MCF 10A (cell line): ENCODE data around the gene DNHD1. TPM values are rescaled to one million over a fixed set of nuclear protein-coding genes. Genes with fewer than 3 reads are reported as not detected.

Experiments used
- BruUV-seq: library from RNA; stranded (reverse); fragments of 400-500 nt; replicated peaks from 2 replicates; lab custom pipeline; 2021; lab: Mats Ljungman, UMichigan
- CTCF ChIA-PET: fragments of 300-600 bp; sonication (Branson Sonifier 250); formaldehyde crosslinking; extraction: SDS; loops from one replicate; lab custom pipeline; 2021; ENCODE audit warnings: antibody characterized with exemption, inconsistent platforms; lab: Yijun Ruan, JAX
- POLR2A ChIA-PET: fragments of 300-600, 350-650 bp; sonication (Branson Sonifier 250); formaldehyde crosslinking; extraction: SDS; loops from one replicate; lab custom pipeline; 2020; ENCODE audit warnings: antibody characterized with exemption, inconsistent platforms; lab: Yijun Ruan, JAX
- DNase-seq: peaks from one replicate; pipeline ENCODE4 v3.0.0-alpha.2; 2018; ENCODE audit not compliant: unreplicated experiment
- H3K27ac Mint-ChIP-seq: one replicate; pipeline ENCODE4 v1.8.0; 2022; ENCODE audit warnings: mild to moderate bottlenecking, low read depth, mixed read lengths; ENCODE audit not compliant: unreplicated experiment
- H3K27me3 Mint-ChIP-seq: one replicate; pipeline ENCODE4 v1.8.0; 2022; ENCODE audit warnings: mixed read lengths; ENCODE audit not compliant: insufficient read depth, unreplicated experiment
- H3K36me3 Mint-ChIP-seq: one replicate; pipeline ENCODE4 v1.8.0; 2022; ENCODE audit warnings: mild to moderate bottlenecking, moderate library complexity, mixed read lengths; ENCODE audit not compliant: insufficient read depth, unreplicated experiment
- H3K4me1 Mint-ChIP-seq: one replicate; pipeline ENCODE4 v1.8.0; 2022; ENCODE audit warnings: mixed read lengths; ENCODE audit not compliant: insufficient read depth, unreplicated experiment
- H3K4me3 Mint-ChIP-seq: one replicate; pipeline ENCODE4 v1.8.0; 2022; ENCODE audit warnings: mild to moderate bottlenecking, moderate library complexity, mixed read lengths; ENCODE audit not compliant: unreplicated experiment
- H3K9me3 Mint-ChIP-seq: one replicate; pipeline ENCODE4 v1.8.0; 2022; ENCODE audit warnings: mixed read lengths; ENCODE audit not compliant: unreplicated experiment
- CTCF ChIP-seq: fragments of 200-600 bp; IDR thresholded peaks from one replicate; pipeline ENCODE4 v1.8.0; 2022; ENCODE audit warnings: antibody characterized with exemption, mild to moderate bottlenecking; ENCODE audit not compliant: unreplicated experiment
- intact Hi-C: fragments of 100-400 bp; cut with micrococcal nuclease; formaldehyde crosslinking; loops from 2 replicates; pipeline ENCODE4 v1.14.1; 2022
- total RNA-seq: library from RNA; stranded (reverse); gene quantifications from 2 replicates; pipeline ENCODE4 v1.2.3, GENCODE V29; 2022

Gene DNHD1
- total RNA-seq, 1 experiment from 2014 or later: 18.3 TPM

GRCh38 chr11:6488342-6488741, 8.7 kb upstream of the DNHD1 start:
- intact Hi-C loops: no loop called here
- no peak for TF ChIP-seq CTCF
- POLR2A ChIA-PET: interaction anchor here (1.0 to 1.2 kb wide), 2 partner anchors 30 to 116 kb away, joined by 3 read pairs; no protein-coding TSS in a partner anchor
- CTCF ChIA-PET: interaction anchor here (0.7 to 10.6 kb wide), 3 partner anchors 17 to 125 kb away, joined by 3 to 65 read pairs (median 23); no protein-coding TSS in a partner anchor
- peaks cover 26% of the 10 kb centered on the region for H3K36me3 Mint-ChIP-seq
- DNase-seq: no peak
- no peak overlapping the region for H3K27ac Mint-ChIP-seq
- no peaks in the 10 kb centered on the region for H3K27me3 Mint-ChIP-seq
- no TSS peak for BruUV-seq
- no peaks in the 10 kb centered on the region for H3K9me3 Mint-ChIP-seq
- H3K4me3 Mint-ChIP-seq: no peak overlapping the region
- H3K4me1 Mint-ChIP-seq: peaks cover 2% of the 10 kb centered on the region

GRCh38 chr11:6488821-6489220, 8.3 kb upstream of the DNHD1 start:
- ChIA-PET POLR2A (interaction anchor here (1.0 to 1.2 kb wide), 2 partner anchors 30 to 115 kb away, joined by 3 read pairs; no protein-coding TSS in a partner anchor), CTCF (interaction anchor here (0.6 to 10.6 kb wide), 7 partner anchors 12 to 550 kb away, joined by 3 to 65 read pairs (median 4); no protein-coding TSS in a partner anchor)
- no TSS peak for BruUV-seq
- no peak for TF ChIP-seq CTCF
- peaks cover 21% of the 10 kb centered on the region for H3K36me3 Mint-ChIP-seq
- intact Hi-C loops: no loop called here
- no peak overlapping the region for H3K27ac Mint-ChIP-seq
- H3K9me3 Mint-ChIP-seq: no peaks in the 10 kb centered on the region
- H3K4me3 Mint-ChIP-seq: no peak overlapping the region
- H3K4me1 Mint-ChIP-seq: no peaks in the 10 kb centered on the region
- no peaks in the 10 kb centered on the region for H3K27me3 Mint-ChIP-seq
- no peak for DNase-seq

GRCh38 chr11:6489306-6489705, 7.8 kb upstream of the DNHD1 start:
- intact Hi-C loops: no loop called here
- no peak overlapping the region for H3K4me3 Mint-ChIP-seq
- ChIA-PET CTCF (interaction anchor here (0.6 to 10.6 kb wide), 7 partner anchors 11 to 550 kb away, joined by 3 to 65 read pairs (median 4); no protein-coding TSS in a partner anchor), POLR2A (interaction anchor here (1.0 to 1.6 kb wide), 2 partner anchors 8 to 194 kb away, joined by 3 to 13 read pairs; partner anchors contain the start of genes ARFIP2, MRPL17 and TIMM10B)
- H3K4me1 Mint-ChIP-seq: no peaks in the 10 kb centered on the region
- DNase-seq: no peak
- no peaks in the 10 kb centered on the region for H3K27me3 Mint-ChIP-seq
- H3K9me3 Mint-ChIP-seq: no peaks in the 10 kb centered on the region
- no peak overlapping the region for H3K27ac Mint-ChIP-seq
- BruUV-seq: no TSS peak
- H3K36me3 Mint-ChIP-seq: peaks cover 21% of the 10 kb centered on the region
- TF ChIP-seq CTCF: no peak

DNA sequence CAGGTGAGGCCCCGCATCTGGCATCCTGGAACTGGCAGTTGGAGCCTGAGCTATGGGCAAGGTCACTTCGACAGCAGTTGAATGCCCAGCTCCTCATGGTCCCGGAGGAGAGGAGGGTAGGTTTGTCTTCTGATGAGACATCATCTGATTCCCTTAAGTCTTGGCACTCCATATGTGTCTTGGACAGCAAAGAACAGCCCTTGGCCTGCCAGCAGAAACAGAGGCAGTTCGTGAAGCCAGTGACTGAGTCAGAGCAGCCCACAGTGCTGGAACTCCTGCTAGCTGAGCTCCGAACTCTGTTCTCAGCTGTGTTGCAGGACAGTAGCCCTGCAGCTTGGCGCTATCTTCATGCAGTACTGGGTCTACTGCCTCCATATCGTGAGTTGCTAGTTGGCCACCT, 1.0 kb downstream of the DNHD1 start:
- Mint-ChIP-seq H3K27ac (no peak overlapping the region), H3K4me1 (no peaks in the 10 kb centered on the region), H3K4me3 (no peak overlapping the region), H3K36me3 (peaks cover 20% of the 10 kb centered on the region), H3K27me3 (no peaks in the 10 kb centered on the region), H3K9me3 (no peaks in the 10 kb centered on the region)
- DNase-seq: no peak
- ChIA-PET POLR2A (interaction anchor here (1.6 kb wide), 1 partner anchor 15 kb away, joined by 5 read pairs; no protein-coding TSS in a partner anchor), CTCF (interaction anchor here (0.6 to 9.0 kb wide), 7 partner anchors 10 to 560 kb away, joined by 3 to 47 read pairs (median 4); no protein-coding TSS in a partner anchor)
- BruUV-seq: no TSS peak
- intact Hi-C loops: no loop called here
- TF ChIP-seq CTCF: no peak
